ENCODE data around the gene EYA2. TPM values are rescaled to one million over a fixed set of nuclear protein-coding genes. Genes with fewer than 3 reads are reported as not detected.

The EYA2 gene
- total RNA-seq, 1 experiment from 2014 or later, result 0.33 TPM

DNA sequence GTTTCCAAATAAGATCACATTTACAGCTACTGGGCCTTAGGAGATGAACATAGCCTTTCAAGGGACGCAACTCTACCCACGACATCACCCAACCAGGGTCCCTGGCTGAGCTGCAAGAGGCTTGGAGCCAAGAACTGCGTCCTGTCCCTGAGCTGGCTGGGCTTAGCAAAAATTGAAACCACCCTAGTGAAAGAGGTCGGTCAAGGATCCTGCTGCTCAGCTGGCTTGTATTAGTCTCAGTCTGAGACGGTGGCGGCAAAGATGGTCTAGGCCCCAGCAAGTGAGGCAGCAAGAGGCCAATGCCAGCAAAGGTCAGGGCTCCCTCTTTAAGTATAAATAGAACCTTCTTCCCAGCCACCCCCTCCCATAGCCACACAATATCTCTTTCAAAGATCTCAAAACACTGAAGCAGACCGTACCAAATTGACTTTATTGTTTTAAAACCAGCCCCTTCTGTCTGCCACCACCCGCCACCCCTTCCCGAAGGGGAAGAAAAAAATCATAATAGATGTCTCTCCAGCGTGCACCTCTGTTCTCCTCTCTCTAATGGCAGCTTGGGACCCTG lies 140.5 kb downstream of the EYA2 start:
- no peak overlapping the region for H3K4me2 ChIP-seq (ENCODE audit: low read length)

DNA sequence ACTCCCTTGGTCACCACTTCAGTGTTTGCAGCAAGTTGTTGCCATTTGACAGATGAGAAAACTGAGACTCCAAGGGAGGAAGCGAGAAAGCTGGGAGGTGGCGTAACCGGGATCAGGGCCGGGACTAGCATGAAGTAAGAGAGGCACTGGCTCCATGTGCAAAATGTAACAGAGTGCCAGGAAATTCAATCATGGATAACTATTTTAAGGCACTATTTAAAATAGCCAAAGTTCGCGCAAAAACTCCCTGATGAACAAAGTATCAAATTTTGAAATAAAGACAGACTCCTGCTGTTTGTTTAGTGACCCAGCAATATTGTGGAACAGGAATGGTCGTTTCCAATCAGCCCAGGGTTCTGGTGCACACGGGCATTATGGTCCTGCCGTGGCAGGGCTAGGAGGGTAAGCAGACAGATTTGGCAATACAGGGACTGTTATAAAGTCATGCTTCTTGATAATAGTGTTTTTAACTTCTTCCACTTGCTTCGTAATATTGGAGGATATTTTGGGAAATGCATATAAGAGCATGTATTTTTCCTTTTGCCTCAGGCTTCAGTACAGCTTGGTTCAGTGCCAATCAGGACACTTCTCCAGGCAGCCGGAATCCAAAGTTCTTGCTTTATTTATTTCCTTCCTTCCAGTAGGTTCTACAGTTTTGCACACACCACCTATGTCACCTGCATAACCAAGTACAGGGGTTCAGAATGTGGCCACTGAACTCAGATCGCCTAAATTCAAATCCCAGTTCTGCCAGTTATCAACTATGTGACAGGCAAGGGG lies 141.6 kb downstream of the EYA2 start:
- Histone ChIP-seq H3K27me3 (ENCODE audit: low read length) (peaks cover 10% of the 10 kb centered on the region; the same call in 1 of the 2 replicates), H3K79me2 (ENCODE audit: low read length) (no peaks in the 10 kb centered on the region), H3K4me3 (ENCODE audit: low read length) (no peak overlapping the region), H3K9me2 (replicated peaks; ENCODE audit: low read length) (no peaks in the 10 kb centered on the region), H3K4me2 (ENCODE audit: low read length) (no peak overlapping the region), H3F3A (ENCODE audit: low read length, unreplicated experiment) (no peaks in the 10 kb centered on the region), H3K4me1 (ENCODE audit: insufficient read depth, low read length) (0 out of 2 replicates have a peak, but pooled peaks cover 3% of the 10 kb centered on the region), H3K9ac (ENCODE audit: low read length) (no peak overlapping the region), H2AFZ (ENCODE audit: low read length) (no peak overlapping the region), H4K20me1 (ENCODE audit: low read length) (no peaks in the 10 kb centered on the region), H3K9me3 (ENCODE audit: low read length) (no peaks in the 10 kb centered on the region), H3K27ac (ENCODE audit: low read length) (no peak overlapping the region), H3K36me3 (ENCODE audit: low read depth, low read length) (no peaks in the 10 kb centered on the region)
- DNase-seq, result no peak
- TF ChIP-seq, protein P1, sequence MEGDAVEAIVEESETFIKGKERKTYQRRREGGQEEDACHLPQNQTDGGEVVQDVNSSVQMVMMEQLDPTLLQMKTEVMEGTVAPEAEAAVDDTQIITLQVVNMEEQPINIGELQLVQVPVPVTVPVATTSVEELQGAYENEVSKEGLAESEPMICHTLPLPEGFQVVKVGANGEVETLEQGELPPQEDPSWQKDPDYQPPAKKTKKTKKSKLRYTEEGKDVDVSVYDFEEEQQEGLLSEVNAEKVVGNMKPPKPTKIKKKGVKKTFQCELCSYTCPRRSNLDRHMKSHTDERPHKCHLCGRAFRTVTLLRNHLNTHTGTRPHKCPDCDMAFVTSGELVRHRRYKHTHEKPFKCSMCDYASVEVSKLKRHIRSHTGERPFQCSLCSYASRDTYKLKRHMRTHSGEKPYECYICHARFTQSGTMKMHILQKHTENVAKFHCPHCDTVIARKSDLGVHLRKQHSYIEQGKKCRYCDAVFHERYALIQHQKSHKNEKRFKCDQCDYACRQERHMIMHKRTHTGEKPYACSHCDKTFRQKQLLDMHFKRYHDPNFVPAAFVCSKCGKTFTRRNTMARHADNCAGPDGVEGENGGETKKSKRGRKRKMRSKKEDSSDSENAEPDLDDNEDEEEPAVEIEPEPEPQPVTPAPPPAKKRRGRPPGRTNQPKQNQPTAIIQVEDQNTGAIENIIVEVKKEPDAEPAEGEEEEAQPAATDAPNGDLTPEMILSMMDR (conservative IDR thresholded peaks at IDR 0.05; ENCODE audit: low read depth, low read length), result no peak
- TF ChIP-seq EZH2 (IDR thresholded peaks at IDR 0.05; ENCODE audit: low read length, unreplicated experiment) (no peak), EZH2phosphoT487 (IDR thresholded peaks at IDR 0.05; ENCODE audit: borderline replicate concordance, low read length) (no peak)
- no TSS peak for BruUV-seq (replicated peaks)
- ChIA-PET CTCF (no interaction called here), POLR2A (ENCODE audit: unreplicated experiment) (no interaction called here)
- intact Hi-C loops (cut with micrococcal nuclease), result no loop called here
- ATAC-seq, result no peak

More for the DNA sequence above, 140.5 kb downstream of the EYA2 start:
- ChIA-PET CTCF (no interaction called here), POLR2A (ENCODE audit: unreplicated experiment) (no interaction called here)
- TF ChIP-seq, protein P1 (conservative IDR thresholded peaks at IDR 0.05; ENCODE audit: low read depth, low read length), result no peak
- no peak for TF ChIP-seq EZH2phosphoT487 (IDR thresholded peaks at IDR 0.05; ENCODE audit: borderline replicate concordance, low read length)
- no peak for TF ChIP-seq EZH2 (IDR thresholded peaks at IDR 0.05; ENCODE audit: low read length, unreplicated experiment)
- Histone ChIP-seq H3K27me3 (ENCODE audit: low read length) (peaks cover 3% of the 10 kb centered on the region; the same call in 1 of the 2 replicates), H3K36me3 (ENCODE audit: low read depth, low read length) (no peaks in the 10 kb centered on the region), H3K9ac (ENCODE audit: low read length) (no peak overlapping the region), H3K4me3 (ENCODE audit: low read length) (no peak overlapping the region), H3K9me3 (ENCODE audit: low read length) (no peaks in the 10 kb centered on the region), H3K4me1 (ENCODE audit: insufficient read depth, low read length) (0 out of 2 replicates have a peak, but pooled peaks cover 3% of the 10 kb centered on the region), H3K79me2 (ENCODE audit: low read length) (no peaks in the 10 kb centered on the region), H3K9me2 (replicated peaks; ENCODE audit: low read length) (no peaks in the 10 kb centered on the region), H3K27ac (ENCODE audit: low read length) (no peak overlapping the region), H4K20me1 (ENCODE audit: low read length) (no peaks in the 10 kb centered on the region), H2AFZ (ENCODE audit: low read length) (no peak overlapping the region), H3F3A (ENCODE audit: low read length, unreplicated experiment) (no peaks in the 10 kb centered on the region)
- BruUV-seq (replicated peaks), result no TSS peak
- ATAC-seq (no peak), DNase-seq (no peak)
- intact Hi-C loops (cut with micrococcal nuclease), result no loop called here
